Endothelial cell of umbilical vein (primary cell): ENCODE measurements around the gene TFDP1. TPM values are rescaled to one million over a fixed set of nuclear protein-coding genes. Genes with fewer than 3 reads are reported as not detected.

ENCODE experiments used
- BruUV-seq: library from RNA; stranded (reverse); fragments of 400-500 nt; replicated peaks from 2 replicates; lab custom pipeline; 2021; lab: Mats Ljungman, UMichigan
- CTCF ChIA-PET: fragments of 300-600, 350-600 bp; sonication (Branson Sonifier 250); formaldehyde crosslinking; loops from one replicate; lab custom pipeline; 2021; ENCODE audit warnings: antibody characterized with exemption, inconsistent platforms; lab: Charles Lee
- POLR2A ChIA-PET: fragments of 300-600, 350-600 bp; sonication (Branson Sonifier 250); formaldehyde crosslinking; loops from one replicate; lab custom pipeline; 2021; ENCODE audit warnings: antibody characterized with exemption, inconsistent platforms; lab: Charles Lee
- DNase-seq: peaks from one replicate; pipeline ENCODE4 v3.0.0-alpha.2; 2011; ENCODE audit warnings: low read depth, low spot score
- FAIRE-seq: peaks from 2 replicates; lab custom pipeline; 2011; peaks lifted over from hg19 to GRCh38; lab: Jason Lieb, UNC
- H2AFZ ChIP-seq: 2 replicates; pipeline ENCODE4 v1.6.0; 2012; ENCODE audit warnings: low read depth, low read length, control low read depth, inconsistent platforms
- H3K27ac ChIP-seq: 2 replicates; pipeline ENCODE4 v1.5.1; 2011; ENCODE audit warnings: low read depth, mild to moderate bottlenecking, control low read depth, low read length, moderate library complexity; ENCODE audit not compliant: insufficient read depth
- H3K27me3 ChIP-seq, 2 experiments: 2 replicates each; pipeline versions ENCODE4 v1.6.0 to v1.6.1; 2011; ENCODE audit warnings: low read length in 2 of 2, mixed read lengths in 1 of 2; ENCODE audit not compliant: control insufficient read depth in 2 of 2, insufficient read depth in 2 of 2
- H3K36me3 ChIP-seq, 2 experiments: 2 replicates in 1 of 2; 3 replicates in 1 of 2; pipeline ENCODE4 v1.5.1; 2011; ENCODE audit warnings: low read length in 2 of 2, mild to moderate bottlenecking in 1 of 2, moderate library complexity in 1 of 2; ENCODE audit not compliant: control insufficient read depth in 2 of 2, insufficient read depth in 2 of 2; ENCODE audit errors: extremely low read depth in 1 of 2
- H3K4me1 ChIP-seq: 3 replicates; pipeline ENCODE4 v1.5.1; 2011; ENCODE audit warnings: mild to moderate bottlenecking, low read length; ENCODE audit not compliant: control insufficient read depth, insufficient read depth; ENCODE audit errors: extremely low read depth
- H3K4me2 ChIP-seq: 2 replicates; pipeline ENCODE4 v1.6.1; 2011; ENCODE audit warnings: low read length, control low read depth, mixed read lengths; ENCODE audit not compliant: insufficient read depth
- H3K4me3 ChIP-seq, 3 experiments: fragments of 200-600 bp in 1 of 3; sonication (generic), shearing (Covaris generic) in 1 of 3; replicated peaks in 1 of 3; 2 replicates each; pipeline ENCODE4 v1.5.1; 2011 to 2016; ENCODE audit warnings: control low read depth in 3 of 3, low read length in 3 of 3, mild to moderate bottlenecking in 2 of 3, inconsistent platforms in 1 of 3, low read depth in 1 of 3, moderate library complexity in 1 of 3; ENCODE audit not compliant: insufficient read depth in 1 of 3
- H3K79me2 ChIP-seq: 2 replicates; pipeline ENCODE4 v1.6.0; 2012; ENCODE audit warnings: low read length, inconsistent platforms; ENCODE audit not compliant: control insufficient read depth, insufficient read depth
- H3K9ac ChIP-seq: replicated peaks from 2 replicates; pipeline ENCODE3; 2011; ENCODE audit warnings: low read length, control low read depth; ENCODE audit not compliant: insufficient read depth; ENCODE audit errors: extremely low read depth
- H3K9me1 ChIP-seq: replicated peaks from 3 replicates; pipeline ENCODE4 v1.6.0; 2011; ENCODE audit warnings: mild to moderate bottlenecking, low read length; ENCODE audit not compliant: control insufficient read depth, insufficient read depth; ENCODE audit errors: extremely low read depth
- H3K9me3 ChIP-seq: replicated peaks from 2 replicates; pipeline ENCODE4 v1.5.1; 2012; ENCODE audit warnings: low read length, inconsistent platforms; ENCODE audit not compliant: control insufficient read depth, insufficient read depth
- H4K20me1 ChIP-seq: replicated peaks from 2 replicates; pipeline ENCODE3; 2011; ENCODE audit warnings: mild to moderate bottlenecking, low read length; ENCODE audit not compliant: control insufficient read depth, insufficient read depth; ENCODE audit errors: extremely low read depth
- EZH2 ChIP-seq: IDR thresholded peaks from 2 replicates; pipeline ENCODE4 v1.6.1; 2012; ENCODE audit warnings: borderline replicate concordance, low read depth, mild to moderate bottlenecking, moderate library complexity, low read length, inconsistent platforms; ENCODE audit not compliant: severe bottlenecking
- FOS ChIP-seq: IDR thresholded peaks from 2 replicates; pipeline ENCODE4 v1.6.1; 2011; ENCODE audit warnings: mild to moderate bottlenecking, low read length, moderate library complexity, borderline replicate concordance; ENCODE audit not compliant: insufficient read depth
- GATA2 ChIP-seq: IDR thresholded peaks from 2 replicates; pipeline ENCODE4 v1.7.0; 2011; ENCODE audit warnings: low read depth, mild to moderate bottlenecking, moderate library complexity, mixed read lengths, low read length; ENCODE audit not compliant: insufficient read length, insufficient read depth
- JUN ChIP-seq: IDR thresholded peaks from 2 replicates; pipeline ENCODE4 v1.6.1; 2011; ENCODE audit warnings: borderline replicate concordance, low read depth; ENCODE audit not compliant: insufficient read length, insufficient read depth
- MAX ChIP-seq: IDR thresholded peaks from 2 replicates; pipeline ENCODE4 v1.6.1; 2011; ENCODE audit not compliant: insufficient read depth, insufficient read length
- MYC ChIP-seq: IDR thresholded peaks from one replicate; pipeline ENCODE4 v1.6.1; 2011; ENCODE audit warnings: mild to moderate bottlenecking, low read depth, low read length
- POLR2A ChIP-seq: IDR thresholded peaks from 2 replicates; pipeline ENCODE4 v1.6.1; 2012; ENCODE audit warnings: low read depth, mild to moderate bottlenecking, control low read depth, low read length
- POLR2AphosphoS5 ChIP-seq: IDR thresholded peaks from 2 replicates; pipeline ENCODE4 v1.6.1; 2012; ENCODE audit warnings: low read depth, mild to moderate bottlenecking, control low read depth, low read length, moderate library complexity; ENCODE audit not compliant: insufficient read depth
- dilution Hi-C: fragments of 300-500 bp; cut with MboI; formaldehyde crosslinking; loops from one replicate; pipeline ENCODE4 v1.15.0; 2019; ENCODE audit warnings: low sequenced_read_pairs; ENCODE audit not compliant: extremely low pct_ligation_motif_present
- intact Hi-C: fragments of 100-400 bp; cut with micrococcal nuclease; formaldehyde crosslinking; loops from one replicate; pipeline ENCODE4 v1.10.0; 2022
- polyA plus RNA-seq, 4 experiments: library from polyadenylated mRNA; depleted of rRNA in 3 of 4; stranded (reverse) in 3 of 4; unstranded in 1 of 4; fragments of >200 nt; gene quantifications; 2 replicates each; pipeline versions ENCODE4 v1.2.1 to v1.2.3, GENCODE V29; 2011 to 2012; ENCODE audit warnings: missing spikeins in 1 of 4
- total RNA-seq: library from RNA; stranded (reverse); gene quantifications from 2 replicates; pipeline ENCODE4 v1.2.3, GENCODE V29; 2021
- TF ChIP-seq, protein P1 (sequence below), 2 donors: IDR thresholded peaks; 1 replicate in 1 of 2; 2 replicates in 1 of 2; pipeline ENCODE4 v1.5.1; 2011; ENCODE audit warnings: low read length in 2 of 2, mild to moderate bottlenecking in 2 of 2, moderate library complexity in 2 of 2, control low read depth in 1 of 2, inconsistent platforms in 1 of 2, low read depth in 1 of 2; ENCODE audit not compliant: insufficient read depth in 1 of 2; ENCODE audit errors: extremely low read depth in 1 of 2

TFDP1 gene
- total and polyA plus RNA-seq, 2 donors (not counting 3 experiments of a cell fraction or from before 2014, with no cell fraction given), result 64.3 to 137 TPM

DNA sequence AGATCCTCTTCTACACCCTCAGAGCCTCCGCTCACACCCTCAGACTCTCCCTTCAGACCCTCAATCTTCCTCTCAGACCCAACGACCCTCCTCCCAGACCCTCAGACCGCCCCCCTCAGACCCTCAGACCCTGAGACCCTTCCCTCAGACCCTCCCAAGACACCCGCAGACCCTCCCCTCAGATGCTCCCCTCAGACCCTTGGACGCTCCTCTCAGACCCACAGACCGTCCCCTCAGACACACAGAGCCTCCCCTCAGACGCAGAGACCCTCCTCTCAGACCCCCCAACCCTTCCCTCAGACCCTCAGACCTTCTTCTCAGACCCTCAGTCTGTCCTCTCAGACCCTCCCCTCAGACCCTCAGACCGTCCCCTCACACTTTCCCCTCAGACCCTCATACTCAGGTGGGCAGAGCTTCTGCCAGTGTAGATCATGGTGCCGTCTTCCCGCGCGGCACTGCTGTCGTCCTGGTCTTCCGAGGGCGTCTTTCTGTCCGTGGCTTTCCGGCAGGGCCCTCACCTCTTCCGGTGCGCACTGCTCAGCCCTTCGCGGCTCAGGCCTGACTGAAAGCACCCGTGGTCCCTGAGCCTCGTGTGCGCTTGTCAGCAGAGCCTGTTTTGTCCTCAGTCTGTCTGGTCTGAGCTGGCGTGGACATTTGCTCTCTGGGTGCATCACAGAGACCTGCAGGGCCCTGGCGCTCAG lies 18.9 kb upstream of the TFDP1 start:
- H3K9me1 ChIP-seq, result no peaks in the 10 kb centered on the region
- ChIA-PET POLR2A (no interaction called here), CTCF (interaction anchor here (1.5 kb wide), 1 partner anchor 108 kb away, joined by 6 read pairs; no protein-coding TSS in a partner anchor)
- H3K9ac ChIP-seq, result no peak overlapping the region
- FAIRE-seq (no peak), DNase-seq (no peak)
- H4K20me1 ChIP-seq, result no peaks in the 10 kb centered on the region
- H3K9me3 ChIP-seq, result no peaks in the 10 kb centered on the region
- H3K27me3 ChIP-seq, result peaks cover 5 to 7% of the 10 kb centered on the region in 2 experiments
- TF ChIP-seq FOS, result no peak
- TF ChIP-seq MYC, result no peak
- TF ChIP-seq POLR2AphosphoS5, result no peak
- no peak for TF ChIP-seq POLR2A
- no peak for TF ChIP-seq MAX
- no peak for TF ChIP-seq JUN
- TF ChIP-seq, protein P1, sequence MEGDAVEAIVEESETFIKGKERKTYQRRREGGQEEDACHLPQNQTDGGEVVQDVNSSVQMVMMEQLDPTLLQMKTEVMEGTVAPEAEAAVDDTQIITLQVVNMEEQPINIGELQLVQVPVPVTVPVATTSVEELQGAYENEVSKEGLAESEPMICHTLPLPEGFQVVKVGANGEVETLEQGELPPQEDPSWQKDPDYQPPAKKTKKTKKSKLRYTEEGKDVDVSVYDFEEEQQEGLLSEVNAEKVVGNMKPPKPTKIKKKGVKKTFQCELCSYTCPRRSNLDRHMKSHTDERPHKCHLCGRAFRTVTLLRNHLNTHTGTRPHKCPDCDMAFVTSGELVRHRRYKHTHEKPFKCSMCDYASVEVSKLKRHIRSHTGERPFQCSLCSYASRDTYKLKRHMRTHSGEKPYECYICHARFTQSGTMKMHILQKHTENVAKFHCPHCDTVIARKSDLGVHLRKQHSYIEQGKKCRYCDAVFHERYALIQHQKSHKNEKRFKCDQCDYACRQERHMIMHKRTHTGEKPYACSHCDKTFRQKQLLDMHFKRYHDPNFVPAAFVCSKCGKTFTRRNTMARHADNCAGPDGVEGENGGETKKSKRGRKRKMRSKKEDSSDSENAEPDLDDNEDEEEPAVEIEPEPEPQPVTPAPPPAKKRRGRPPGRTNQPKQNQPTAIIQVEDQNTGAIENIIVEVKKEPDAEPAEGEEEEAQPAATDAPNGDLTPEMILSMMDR (IDR thresholded peaks at IDR 0.05; ENCODE audit: extremely low read depth in 1 of 2, insufficient read depth in 1 of 2, low read depth in 1 of 2, low read length in 2 of 2), result no peak
- no peak for TF ChIP-seq GATA2
- TF ChIP-seq EZH2, result no peak
- no peaks in the 10 kb centered on the region for H3K79me2 ChIP-seq
- H2AFZ ChIP-seq, result no peak overlapping the region
- H3K4me1 ChIP-seq, result no peaks in the 10 kb centered on the region
- H3K4me2 ChIP-seq, result no peak overlapping the region
- BruUV-seq, result no TSS peak
- no peak overlapping the region for H3K27ac ChIP-seq
- dilution Hi-C loops (no loop called here), intact Hi-C loops (loop anchor here (10.0 kb wide), 1 partner anchor 291 kb away; no protein-coding TSS in a partner anchor)
- no peaks in the 10 kb centered on the region for H3K36me3 ChIP-seq
- H3K4me3 ChIP-seq, result no peak overlapping the region
